Fibroblast of skin of back (primary cell): Measurements from ENCODE around the gene CADPS2. TPM values are rescaled to one million over a fixed set of nuclear protein-coding genes. Genes with fewer than 3 reads are reported as not detected.

Experiments
- DNase-seq: peaks from one replicate; pipeline ENCODE4 v3.0.0-alpha.2; 2013
- polyA plus RNA-seq, 2 experiments: library from polyadenylated mRNA; unstranded; fragments of 120-200 nt; gene quantifications; one replicate each; pipeline ENCODE4 v1.2.1, GENCODE V29; 2013; ENCODE audit not compliant: insufficient read length in 2 of 2

Gene CADPS2
- 1.4 TPM for polyA plus RNA-seq (2013, experiment 1 of 2; ENCODE audit: insufficient read length)
- 2.3 TPM for polyA plus RNA-seq (2013, experiment 2 of 2; ENCODE audit: insufficient read length)

- peak; percentile 85 for DNase-seq
Measured at GRCh38 chr7:122886357-122887081, at the start of gene CADPS2. TSS of gene CADPS2 (minus strand) at chr7:122886460. CDS start at chr7:122886337, 123 bp downstream.

DNA sequence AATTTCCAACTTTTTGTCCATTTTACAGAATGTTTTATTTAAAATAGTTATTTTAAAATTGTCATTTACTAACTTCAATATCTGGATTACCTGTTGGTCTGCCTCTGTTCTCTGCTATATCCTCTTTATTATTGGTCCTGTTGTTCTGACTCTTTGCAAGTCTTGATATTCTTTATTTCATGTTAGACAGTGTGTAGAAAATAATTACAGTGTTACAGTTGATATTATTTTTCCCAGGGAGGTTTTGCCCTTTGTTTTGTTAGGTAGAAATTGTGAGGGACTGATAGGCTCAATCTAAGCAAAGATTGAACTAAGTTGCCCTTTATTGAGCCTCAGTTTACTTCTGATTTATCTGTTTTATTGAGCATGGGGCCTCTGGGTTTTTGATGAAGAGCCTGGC, 49.4 kb upstream of the CADPS2 start:
- no peak for DNase-seq

GRCh38 chr7:122919643-122920181, 33.5 kb upstream of the CADPS2 start:
- no peak for DNase-seq

DNA sequence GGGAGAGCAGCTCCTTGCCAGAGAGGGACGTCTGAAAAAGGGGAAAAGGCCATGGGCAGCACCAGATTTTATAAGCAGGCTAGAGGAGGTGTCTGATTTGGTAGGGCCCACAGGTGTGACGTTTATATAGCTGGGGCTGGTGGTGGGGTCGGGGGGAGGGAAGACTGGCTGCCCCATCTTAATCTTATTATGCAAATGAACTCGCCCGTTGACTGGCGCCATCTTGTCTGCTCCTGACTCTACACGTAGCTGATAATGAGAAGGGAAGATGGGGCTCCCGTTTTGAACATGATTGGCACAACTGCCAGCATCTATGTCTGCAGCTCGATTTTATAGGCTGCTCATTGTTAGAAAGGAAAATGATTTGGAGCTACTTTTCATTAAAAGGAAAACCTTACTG, 28.6 kb upstream of the CADPS2 start:
- DNase-seq = no peak

- no peak for DNase-seq
Measured at GRCh38 chr7:122913608-122914007, 27.3 kb upstream of the CADPS2 start.

- peak; percentile 7 for DNase-seq
Measured at GRCh38 chr7:122902751-122903495, 16.7 kb upstream of the CADPS2 start.

DNA sequence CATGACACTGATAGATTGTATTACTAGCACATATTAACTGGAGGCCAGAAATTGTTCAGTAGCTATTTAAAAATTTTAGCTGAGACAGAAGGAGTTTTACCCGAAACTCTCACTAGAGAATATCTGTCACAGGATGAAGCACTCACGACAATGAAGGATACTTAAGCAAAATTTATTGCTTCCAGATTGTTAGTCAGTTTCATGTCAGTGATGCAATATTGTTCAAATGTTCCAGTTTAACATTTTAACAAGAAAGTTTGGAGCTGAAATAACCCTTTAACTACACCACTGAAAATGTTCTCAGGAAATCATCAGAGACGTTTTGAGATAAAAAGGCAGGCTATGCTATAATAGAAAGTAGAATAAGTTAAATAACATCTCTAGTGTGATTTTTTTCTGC, 15.0 kb upstream of the CADPS2 start:
- no peak for DNase-seq

DNA sequence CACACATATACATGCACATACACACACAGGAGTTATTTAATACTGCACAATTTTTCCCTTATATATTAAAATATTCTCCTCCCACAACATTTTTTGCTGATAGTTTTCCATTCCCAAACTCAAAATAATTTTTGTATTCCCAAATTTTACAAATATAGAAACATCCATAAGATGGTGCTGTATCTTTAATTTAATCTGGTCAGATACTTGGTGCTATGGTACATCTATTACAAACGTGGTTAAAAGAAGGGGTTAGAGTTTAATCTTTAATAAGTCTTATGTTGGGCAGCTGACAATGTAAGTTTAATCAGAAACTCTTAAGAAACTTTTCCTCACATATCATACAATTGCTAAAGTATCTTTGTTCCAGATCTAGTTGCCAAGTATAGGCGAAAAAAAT, 10.2 kb upstream of the CADPS2 start:
- DNase-seq = peak; percentile 0

DNA sequence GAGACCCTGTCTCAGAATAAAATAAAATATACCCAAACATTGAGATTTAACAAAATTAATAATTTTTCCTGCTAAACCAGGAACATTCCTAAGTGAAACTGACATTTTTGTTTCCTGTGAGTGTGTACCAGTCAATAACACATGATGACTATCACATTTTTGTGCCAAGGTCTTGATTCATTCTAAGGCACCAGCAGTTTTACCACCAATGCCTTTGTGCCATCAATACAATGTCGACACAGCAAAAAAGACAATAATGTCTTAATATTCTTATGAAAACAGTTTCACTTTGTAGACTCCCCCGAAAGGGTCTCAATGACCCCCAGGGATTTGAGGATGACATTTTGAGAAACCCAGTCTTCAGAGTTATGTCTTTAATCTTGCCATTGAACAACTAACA, 7.2 kb upstream of the CADPS2 start:
- DNase-seq = no peak

- no peak for DNase-seq
Measured at GRCh38 chr7:122889116-122889515, 2.9 kb upstream of the CADPS2 start.

- DNase-seq = no peak
Measured at GRCh38 chr7:122887848-122888247, 1.6 kb upstream of the CADPS2 start.

- DNase-seq = peak; percentile 76
Measured at GRCh38 chr7:122887198-122887597, 938 bp upstream of the CADPS2 start.

- peak; percentile 52 for DNase-seq
Measured at GRCh38 chr7:122885583-122886356, 490 bp downstream of the CADPS2 start.

DNA sequence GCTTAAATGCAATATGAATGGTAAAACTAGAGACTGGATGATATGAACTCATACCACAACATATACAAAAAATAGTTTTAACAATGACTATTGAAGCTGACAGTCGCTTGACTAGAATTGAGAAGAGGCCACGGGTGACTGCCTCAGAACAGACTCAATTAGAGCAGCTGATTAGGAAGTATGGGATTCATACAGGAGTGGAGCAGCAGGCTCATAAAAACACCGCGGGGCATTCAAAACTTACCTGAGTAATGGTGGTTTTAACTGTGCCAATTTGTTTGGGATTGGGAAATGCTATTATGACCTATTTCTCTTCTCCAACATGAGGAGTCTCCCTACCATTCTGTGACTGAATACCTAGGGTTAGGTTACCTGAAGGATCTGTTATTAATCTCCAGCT, 2.1 kb downstream of the CADPS2 start:
- DNase-seq = no peak

GRCh38 chr7:122883049-122883680, 3.1 kb downstream of the CADPS2 start:
- no peak for DNase-seq

DNA sequence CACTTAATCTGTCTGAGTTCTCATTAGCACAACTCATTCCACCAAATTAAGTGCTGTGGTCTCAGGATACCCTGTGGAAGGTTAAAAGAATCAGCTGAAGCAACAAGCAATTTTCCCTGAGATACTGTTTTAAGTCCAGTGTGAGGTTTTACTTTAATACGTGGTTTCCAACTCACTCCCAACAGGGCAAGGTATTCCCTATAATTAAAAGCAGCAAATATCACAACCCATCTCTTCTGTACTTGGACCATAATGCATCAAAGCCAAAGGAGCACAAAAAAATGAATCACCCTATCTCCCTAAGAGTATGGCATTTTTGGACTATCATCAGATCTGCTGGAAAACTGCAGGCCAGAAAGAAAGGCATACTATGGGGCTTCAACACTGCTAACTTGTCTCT, 4.9 kb downstream of the CADPS2 start:
- DNase-seq = no peak

GRCh38 chr7:122869260-122869659, 17.0 kb downstream of the CADPS2 start:
- DNase-seq = no peak

- DNase-seq = no peak
Measured at GRCh38 chr7:122867471-122867980, 18.7 kb downstream of the CADPS2 start.

- no peak for DNase-seq
Measured at GRCh38 chr7:122864838-122865237, 21.4 kb downstream of the CADPS2 start.

- peak; percentile 15 for DNase-seq
Measured at GRCh38 chr7:122864016-122864415, 22.2 kb downstream of the CADPS2 start.

DNA sequence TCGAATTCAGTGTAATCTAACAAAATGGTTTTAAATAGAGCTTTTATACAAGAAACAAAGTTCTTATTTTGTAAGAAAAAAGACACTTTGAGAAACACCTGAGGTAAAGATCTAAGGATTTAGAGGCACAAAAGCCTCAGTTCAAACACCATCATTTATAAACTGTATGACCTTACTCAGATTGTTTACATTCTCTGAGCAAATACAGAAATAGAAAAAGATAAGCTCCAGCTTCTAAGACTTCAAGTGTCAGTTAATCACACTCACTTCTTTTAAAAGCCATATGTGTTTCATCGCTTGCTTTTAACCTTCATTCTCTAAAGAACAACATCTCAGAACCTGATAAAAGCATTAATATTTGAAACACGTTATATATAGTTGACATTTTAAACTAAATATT, 27.9 kb downstream of the CADPS2 start:
- DNase-seq = no peak

DNA sequence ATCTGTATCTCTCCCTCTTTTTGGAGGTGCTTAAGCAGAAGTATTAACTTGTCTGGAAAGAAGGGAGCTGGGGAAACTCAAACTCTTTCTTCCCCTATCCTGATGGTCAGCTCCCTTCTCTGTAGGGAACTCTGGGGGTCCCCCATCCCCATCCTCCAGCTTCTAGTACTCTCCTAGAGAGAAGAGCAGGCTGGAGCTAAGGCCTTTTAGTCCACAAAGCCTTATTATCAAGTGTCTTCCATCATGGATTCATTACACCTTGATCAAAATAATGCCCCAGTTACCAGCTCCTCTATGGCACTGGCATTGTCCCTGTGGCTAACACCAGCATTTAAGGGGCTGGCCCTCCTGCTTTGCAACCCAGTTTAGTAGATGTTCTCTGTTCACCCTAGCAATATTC, 35.7 kb downstream of the CADPS2 start:
- no peak for DNase-seq
